ENCODE measurements around the gene CLEC18A.
"Not testable (repeated sequence)": the region's sequence is repeated elsewhere in the genome, so short reads cannot be mapped to it uniquely, and the experiment has no call there.

CLEC18A gene

GRCh38 chr16:69952572-69953355, 1.6 kb downstream of the CLEC18A start:
- not testable (repeated sequence) for DNase-seq

- not testable (repeated sequence) for DNase-seq
Observed at GRCh38 chr16:69954241-69954640, 3.1 kb downstream of the CLEC18A start.

GRCh38 chr16:69963312-69963711, 12.2 kb downstream of the CLEC18A start:
- DNase-seq = not testable (repeated sequence)

GRCh38 chr16:69964960-69965660, 14.0 kb downstream of the CLEC18A start:
- DNase-seq = not testable (repeated sequence)

GRCh38 chr16:69965661-69966054, 14.5 kb downstream of the CLEC18A start:
- not testable (repeated sequence) for DNase-seq

- DNase-seq = not testable (repeated sequence)
Observed at GRCh38 chr16:69967688-69968087, 16.6 kb downstream of the CLEC18A start.

GRCh38 chr16:69968125-69968524, 17.0 kb downstream of the CLEC18A start:
- DNase-seq = not testable (repeated sequence)

GRCh38 chr16:69969657-69970056, 18.5 kb downstream of the CLEC18A start:
- not testable (repeated sequence) for DNase-seq

- DNase-seq = not testable (repeated sequence)
Observed at GRCh38 chr16:69972120-69972519, 21.0 kb downstream of the CLEC18A start.

GRCh38 chr16:69972935-69973334, 21.8 kb downstream of the CLEC18A start:
- not testable (repeated sequence) for DNase-seq

- DNase-seq = not testable (repeated sequence)
Observed at GRCh38 chr16:69985196-69985595, 34.1 kb downstream of the CLEC18A start.

- DNase-seq = not testable (repeated sequence)
Observed at GRCh38 chr16:69997956-69998355, 46.8 kb downstream of the CLEC18A start.

GRCh38 chr16:69999801-70000200, 48.7 kb downstream of the CLEC18A start:
- DNase-seq = not testable (repeated sequence)

- not testable (repeated sequence) for DNase-seq
Observed at GRCh38 chr16:70003511-70003910, 52.4 kb downstream of the CLEC18A start.

- not testable (repeated sequence) for DNase-seq
Observed at GRCh38 chr16:70008604-70009003, 57.5 kb downstream of the CLEC18A start.

- not testable (repeated sequence) for DNase-seq
Observed at GRCh38 chr16:70010615-70011014, 59.5 kb downstream of the CLEC18A start.

- not testable (repeated sequence) for DNase-seq
Observed at GRCh38 chr16:70011120-70011519, 60.0 kb downstream of the CLEC18A start.

GRCh38 chr16:70012354-70012753, 61.2 kb downstream of the CLEC18A start:
- not testable (repeated sequence) for DNase-seq

GRCh38 chr16:70012951-70013350, 61.8 kb downstream of the CLEC18A start:
- DNase-seq = not testable (repeated sequence)
